ENCODE results near the gene MGAT5. TPM values are rescaled to one million over a fixed set of nuclear protein-coding genes. Genes with fewer than 3 reads are reported as not detected.

Gene MGAT5
- total RNA-seq, 4 donors from 2014 or later: 32.4 to 65.9 (median 46.6) TPM

DNA sequence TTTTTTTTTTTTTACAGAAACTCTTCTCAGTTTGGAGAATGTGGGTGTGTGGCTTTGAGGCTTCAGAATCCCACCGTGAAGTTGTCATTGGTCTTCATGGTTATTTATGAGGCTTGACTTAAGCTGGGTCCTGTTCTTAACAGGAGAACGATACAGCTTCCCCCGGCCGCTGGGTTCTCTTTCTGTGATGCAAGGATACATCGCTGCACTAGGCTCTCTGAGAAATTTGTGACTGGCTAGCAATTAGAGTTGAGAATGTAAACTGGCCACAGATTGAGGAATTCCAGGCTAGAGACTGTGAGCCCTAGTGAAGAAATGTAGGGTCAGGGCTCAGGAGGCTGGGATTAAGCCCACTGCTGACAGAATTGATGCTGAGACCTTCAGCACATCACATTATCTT, 29.8 kb downstream of the MGAT5 start:
- TF ChIP-seq POLR2AphosphoS5 (IDR thresholded peaks at IDR 0.05): no peak
- TF ChIP-seq, protein P1, sequence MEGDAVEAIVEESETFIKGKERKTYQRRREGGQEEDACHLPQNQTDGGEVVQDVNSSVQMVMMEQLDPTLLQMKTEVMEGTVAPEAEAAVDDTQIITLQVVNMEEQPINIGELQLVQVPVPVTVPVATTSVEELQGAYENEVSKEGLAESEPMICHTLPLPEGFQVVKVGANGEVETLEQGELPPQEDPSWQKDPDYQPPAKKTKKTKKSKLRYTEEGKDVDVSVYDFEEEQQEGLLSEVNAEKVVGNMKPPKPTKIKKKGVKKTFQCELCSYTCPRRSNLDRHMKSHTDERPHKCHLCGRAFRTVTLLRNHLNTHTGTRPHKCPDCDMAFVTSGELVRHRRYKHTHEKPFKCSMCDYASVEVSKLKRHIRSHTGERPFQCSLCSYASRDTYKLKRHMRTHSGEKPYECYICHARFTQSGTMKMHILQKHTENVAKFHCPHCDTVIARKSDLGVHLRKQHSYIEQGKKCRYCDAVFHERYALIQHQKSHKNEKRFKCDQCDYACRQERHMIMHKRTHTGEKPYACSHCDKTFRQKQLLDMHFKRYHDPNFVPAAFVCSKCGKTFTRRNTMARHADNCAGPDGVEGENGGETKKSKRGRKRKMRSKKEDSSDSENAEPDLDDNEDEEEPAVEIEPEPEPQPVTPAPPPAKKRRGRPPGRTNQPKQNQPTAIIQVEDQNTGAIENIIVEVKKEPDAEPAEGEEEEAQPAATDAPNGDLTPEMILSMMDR (IDR thresholded peaks at IDR 0.05): no peak
- TF ChIP-seq EP300 (IDR thresholded peaks at IDR 0.05): no peak
- no peak for TF ChIP-seq POLR2A (IDR thresholded peaks at IDR 0.05)
- peaks cover 0 to 4% (median 0%) of the 10 kb centered on the region in 3 donors for H3K4me1 ChIP-seq
- H3K9me3 ChIP-seq: no peaks in the 10 kb centered on the region
- H3K4me3 ChIP-seq: no peak overlapping the region
- H3K27me3 ChIP-seq: no peaks in the 10 kb centered on the region
- ATAC-seq: no peak
- WGBS, 2 donors (ENCODE audit: low coverage in 1 of 2): no CpG with 5 or more reads among the region's 5 CpGs
- H3K36me3 ChIP-seq: no peaks in the 10 kb centered on the region
- no peak overlapping the region for H3K27ac ChIP-seq

DNA sequence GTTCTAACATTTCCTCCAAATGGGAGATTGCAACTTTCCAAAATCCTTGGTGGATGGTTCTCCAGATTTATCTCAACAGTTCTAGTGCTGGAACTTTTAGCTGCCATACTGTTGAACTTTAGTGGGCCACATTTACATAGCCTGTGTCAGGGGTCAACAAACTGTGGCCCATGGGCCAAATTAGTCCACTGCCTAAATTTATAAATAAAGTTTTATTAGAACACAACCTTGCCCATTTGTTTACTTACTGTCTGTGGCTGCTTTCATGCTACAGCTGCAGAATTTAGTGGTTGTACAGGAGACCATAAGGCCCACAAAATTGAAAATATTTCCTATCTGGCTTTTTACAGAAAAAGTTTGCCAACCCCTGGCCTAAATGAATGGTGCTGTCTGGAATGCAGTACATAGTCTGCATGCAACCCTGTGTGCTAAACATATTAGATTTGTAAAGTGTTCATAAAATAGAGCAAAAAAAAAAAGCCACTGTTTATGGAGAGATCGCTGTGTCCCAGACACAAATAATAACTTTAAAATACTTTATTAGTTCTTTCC, 30.3 kb downstream of the MGAT5 start:
- Histone ChIP-seq H3K4me3 (no peak overlapping the region), H3K9me3 (no peaks in the 10 kb centered on the region), H3K36me3 (no peaks in the 10 kb centered on the region), H3K4me1 (peaks cover 0 to 4% (median 0%) of the 10 kb centered on the region in 3 donors), H3K27ac (no peak overlapping the region), H3K27me3 (no peaks in the 10 kb centered on the region)
- TF ChIP-seq POLR2A (IDR thresholded peaks at IDR 0.05): no peak
- no peak for TF ChIP-seq POLR2AphosphoS5 (IDR thresholded peaks at IDR 0.05)
- TF ChIP-seq, protein P1 (IDR thresholded peaks at IDR 0.05): no peak
- TF ChIP-seq EP300 (IDR thresholded peaks at IDR 0.05): no peak
- ATAC-seq: no peak
- 100% methylated on average over 1 of the region's 1 CpG for WGBS, 2 donors (ENCODE audit: low coverage in 1 of 2)

DNA sequence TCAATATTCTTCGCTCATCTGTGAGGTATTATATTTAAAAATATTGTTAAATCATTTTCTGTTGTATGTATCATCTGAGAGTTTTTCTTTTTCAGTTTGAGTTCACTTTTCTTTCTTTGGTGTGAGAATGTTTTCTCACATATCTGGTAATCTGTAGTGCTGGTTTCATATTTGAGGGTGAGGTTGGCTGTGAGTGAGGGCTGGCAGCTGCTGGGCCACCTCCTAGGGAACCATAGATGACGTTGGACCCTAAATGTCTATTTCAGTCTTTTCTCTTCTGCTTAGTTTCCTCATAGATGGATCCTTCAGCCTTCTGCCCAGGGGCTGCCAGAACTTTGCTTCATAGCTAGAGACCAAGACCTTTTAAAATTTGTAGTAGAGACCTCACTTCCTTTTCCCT, 33.5 kb downstream of the MGAT5 start:
- H3K4me3 ChIP-seq: no peak overlapping the region
- no peaks in the 10 kb centered on the region for H3K27me3 ChIP-seq
- H3K9me3 ChIP-seq: no peaks in the 10 kb centered on the region
- H3K36me3 ChIP-seq: no peaks in the 10 kb centered on the region
- WGBS, 2 donors (ENCODE audit: low coverage in 1 of 2): 89 to 100% methylated on average over 1 to 2 of the region's 2 CpGs
- TF ChIP-seq POLR2A (IDR thresholded peaks at IDR 0.05) (no peak), POLR2AphosphoS5 (IDR thresholded peaks at IDR 0.05) (no peak), EP300 (IDR thresholded peaks at IDR 0.05) (no peak)
- TF ChIP-seq, protein P1 (IDR thresholded peaks at IDR 0.05): no peak
- no peak overlapping the region for H3K27ac ChIP-seq
- no peak for ATAC-seq
- no peaks in the 10 kb centered on the region for H3K4me1 ChIP-seq

DNA sequence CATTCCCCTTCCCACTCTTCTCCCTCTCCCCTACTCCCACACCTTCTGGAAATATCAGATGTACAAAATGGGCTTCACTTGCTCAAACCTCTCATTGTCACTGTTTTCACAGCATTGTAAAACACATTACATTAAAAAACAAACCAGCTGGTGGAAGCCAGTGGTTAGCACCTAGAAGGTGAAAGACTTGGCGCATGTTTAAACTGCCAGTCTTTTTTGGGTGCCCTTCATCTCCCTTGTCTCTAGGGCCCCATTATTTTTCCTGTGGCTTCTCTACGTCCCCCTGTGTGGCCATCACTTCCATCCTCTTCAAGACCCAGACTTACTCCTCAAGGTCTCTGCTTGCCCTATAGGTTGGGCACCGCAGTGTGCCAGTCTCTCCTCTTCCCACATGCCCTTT, 34.9 kb downstream of the MGAT5 start:
- no peak for ATAC-seq
- no peaks in the 10 kb centered on the region for H3K27me3 ChIP-seq
- H3K4me3 ChIP-seq: no peak overlapping the region
- H3K27ac ChIP-seq: no peak overlapping the region
- TF ChIP-seq, protein P1 (IDR thresholded peaks at IDR 0.05): no peak
- TF ChIP-seq POLR2AphosphoS5 (IDR thresholded peaks at IDR 0.05) (no peak), POLR2A (IDR thresholded peaks at IDR 0.05) (no peak), EP300 (IDR thresholded peaks at IDR 0.05) (no peak)
- no peaks in the 10 kb centered on the region for H3K36me3 ChIP-seq
- no peaks in the 10 kb centered on the region for H3K9me3 ChIP-seq
- WGBS, 2 donors (ENCODE audit: low coverage in 1 of 2): 93 to 95% methylated on average over 3 of the region's 3 CpGs
- no peaks in the 10 kb centered on the region for H3K4me1 ChIP-seq

DNA sequence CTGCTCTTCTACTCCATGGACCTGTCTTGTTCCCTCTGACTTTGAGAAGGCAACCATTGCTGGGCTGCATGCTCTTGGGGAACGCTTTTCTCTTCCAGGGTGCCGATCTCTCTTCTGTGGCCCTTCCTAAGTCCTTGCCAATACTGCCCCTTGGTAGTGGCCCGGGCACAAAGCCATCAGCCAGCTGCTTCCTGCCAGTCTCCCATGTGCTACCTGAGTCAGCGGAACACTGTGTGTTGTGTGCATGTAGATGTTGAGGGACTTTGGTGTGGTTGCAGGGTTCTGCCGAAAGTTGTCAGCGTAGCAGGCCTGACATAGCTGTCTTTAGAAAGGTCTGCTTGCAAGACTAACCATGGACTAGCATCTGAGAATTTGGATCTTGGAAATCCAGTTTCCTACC, 35.4 kb downstream of the MGAT5 start:
- TF ChIP-seq POLR2AphosphoS5 (IDR thresholded peaks at IDR 0.05): no peak
- TF ChIP-seq, protein P1 (IDR thresholded peaks at IDR 0.05): no peak
- no peak for TF ChIP-seq POLR2A (IDR thresholded peaks at IDR 0.05)
- TF ChIP-seq EP300 (IDR thresholded peaks at IDR 0.05): no peak
- no peaks in the 10 kb centered on the region for H3K36me3 ChIP-seq
- H3K27ac ChIP-seq: no peak overlapping the region
- H3K4me1 ChIP-seq: no peaks in the 10 kb centered on the region
- 88 to 94% methylated on average over 4 of the region's 6 CpGs for WGBS, 2 donors (ENCODE audit: low coverage in 1 of 2)
- no peaks in the 10 kb centered on the region for H3K27me3 ChIP-seq
- no peaks in the 10 kb centered on the region for H3K9me3 ChIP-seq
- H3K4me3 ChIP-seq: no peak overlapping the region
- ATAC-seq: no peak
